Endothelial cell of umbilical vein (primary cell): ENCODE data around the gene DTD2. TPM values are rescaled to one million over a fixed set of nuclear protein-coding genes. Genes with fewer than 3 reads are reported as not detected.

ENCODE experiments used
- BruUV-seq: library from RNA; stranded (reverse); fragments of 400-500 nt; replicated peaks from 2 replicates; lab custom pipeline; 2021; lab: Mats Ljungman, UMichigan
- CTCF ChIA-PET: fragments of 300-600, 350-600 bp; sonication (Branson Sonifier 250); formaldehyde crosslinking; loops from one replicate; lab custom pipeline; 2021; ENCODE audit warnings: antibody characterized with exemption, inconsistent platforms; lab: Charles Lee
- POLR2A ChIA-PET: fragments of 300-600, 350-600 bp; sonication (Branson Sonifier 250); formaldehyde crosslinking; loops from one replicate; lab custom pipeline; 2021; ENCODE audit warnings: antibody characterized with exemption, inconsistent platforms; lab: Charles Lee
- DNase-seq: peaks from one replicate; pipeline ENCODE4 v3.0.0-alpha.2; 2011; ENCODE audit warnings: low read depth, low spot score
- FAIRE-seq: peaks from 2 replicates; lab custom pipeline; 2011; peaks lifted over from hg19 to GRCh38; lab: Jason Lieb, UNC
- H2AFZ ChIP-seq: 2 replicates; pipeline ENCODE4 v1.6.0; 2012; ENCODE audit warnings: low read depth, low read length, control low read depth, inconsistent platforms
- H3K27ac ChIP-seq: 2 replicates; pipeline ENCODE4 v1.5.1; 2011; ENCODE audit warnings: low read depth, mild to moderate bottlenecking, control low read depth, low read length, moderate library complexity; ENCODE audit not compliant: insufficient read depth
- H3K27me3 ChIP-seq, 2 experiments: 2 replicates each; pipeline versions ENCODE4 v1.6.0 to v1.6.1; 2011; ENCODE audit warnings: low read length in 2 of 2, mixed read lengths in 1 of 2; ENCODE audit not compliant: control insufficient read depth in 2 of 2, insufficient read depth in 2 of 2
- H3K36me3 ChIP-seq, 2 experiments: 2 replicates in 1 of 2; 3 replicates in 1 of 2; pipeline ENCODE4 v1.5.1; 2011; ENCODE audit warnings: low read length in 2 of 2, mild to moderate bottlenecking in 1 of 2, moderate library complexity in 1 of 2; ENCODE audit not compliant: control insufficient read depth in 2 of 2, insufficient read depth in 2 of 2; ENCODE audit errors: extremely low read depth in 1 of 2
- H3K4me1 ChIP-seq: 3 replicates; pipeline ENCODE4 v1.5.1; 2011; ENCODE audit warnings: mild to moderate bottlenecking, low read length; ENCODE audit not compliant: control insufficient read depth, insufficient read depth; ENCODE audit errors: extremely low read depth
- H3K4me2 ChIP-seq: 2 replicates; pipeline ENCODE4 v1.6.1; 2011; ENCODE audit warnings: low read length, control low read depth, mixed read lengths; ENCODE audit not compliant: insufficient read depth
- H3K4me3 ChIP-seq, 3 experiments: fragments of 200-600 bp in 1 of 3; sonication (generic), shearing (Covaris generic) in 1 of 3; replicated peaks in 1 of 3; 2 replicates each; pipeline ENCODE4 v1.5.1; 2011 to 2016; ENCODE audit warnings: control low read depth in 3 of 3, low read length in 3 of 3, mild to moderate bottlenecking in 2 of 3, inconsistent platforms in 1 of 3, low read depth in 1 of 3, moderate library complexity in 1 of 3; ENCODE audit not compliant: insufficient read depth in 1 of 3
- H3K79me2 ChIP-seq: 2 replicates; pipeline ENCODE4 v1.6.0; 2012; ENCODE audit warnings: low read length, inconsistent platforms; ENCODE audit not compliant: control insufficient read depth, insufficient read depth
- H3K9ac ChIP-seq: replicated peaks from 2 replicates; pipeline ENCODE3; 2011; ENCODE audit warnings: low read length, control low read depth; ENCODE audit not compliant: insufficient read depth; ENCODE audit errors: extremely low read depth
- H3K9me1 ChIP-seq: replicated peaks from 3 replicates; pipeline ENCODE4 v1.6.0; 2011; ENCODE audit warnings: mild to moderate bottlenecking, low read length; ENCODE audit not compliant: control insufficient read depth, insufficient read depth; ENCODE audit errors: extremely low read depth
- H3K9me3 ChIP-seq: replicated peaks from 2 replicates; pipeline ENCODE4 v1.5.1; 2012; ENCODE audit warnings: low read length, inconsistent platforms; ENCODE audit not compliant: control insufficient read depth, insufficient read depth
- H4K20me1 ChIP-seq: replicated peaks from 2 replicates; pipeline ENCODE3; 2011; ENCODE audit warnings: mild to moderate bottlenecking, low read length; ENCODE audit not compliant: control insufficient read depth, insufficient read depth; ENCODE audit errors: extremely low read depth
- EZH2 ChIP-seq: IDR thresholded peaks from 2 replicates; pipeline ENCODE4 v1.6.1; 2012; ENCODE audit warnings: borderline replicate concordance, low read depth, mild to moderate bottlenecking, moderate library complexity, low read length, inconsistent platforms; ENCODE audit not compliant: severe bottlenecking
- FOS ChIP-seq: IDR thresholded peaks from 2 replicates; pipeline ENCODE4 v1.6.1; 2011; ENCODE audit warnings: mild to moderate bottlenecking, low read length, moderate library complexity, borderline replicate concordance; ENCODE audit not compliant: insufficient read depth
- GATA2 ChIP-seq: IDR thresholded peaks from 2 replicates; pipeline ENCODE4 v1.7.0; 2011; ENCODE audit warnings: low read depth, mild to moderate bottlenecking, moderate library complexity, mixed read lengths, low read length; ENCODE audit not compliant: insufficient read length, insufficient read depth
- JUN ChIP-seq: IDR thresholded peaks from 2 replicates; pipeline ENCODE4 v1.6.1; 2011; ENCODE audit warnings: borderline replicate concordance, low read depth; ENCODE audit not compliant: insufficient read length, insufficient read depth
- MYC ChIP-seq: IDR thresholded peaks from one replicate; pipeline ENCODE4 v1.6.1; 2011; ENCODE audit warnings: mild to moderate bottlenecking, low read depth, low read length
- POLR2A ChIP-seq: IDR thresholded peaks from 2 replicates; pipeline ENCODE4 v1.6.1; 2012; ENCODE audit warnings: low read depth, mild to moderate bottlenecking, control low read depth, low read length
- POLR2AphosphoS5 ChIP-seq: IDR thresholded peaks from 2 replicates; pipeline ENCODE4 v1.6.1; 2012; ENCODE audit warnings: low read depth, mild to moderate bottlenecking, control low read depth, low read length, moderate library complexity; ENCODE audit not compliant: insufficient read depth
- dilution Hi-C: fragments of 300-500 bp; cut with MboI; formaldehyde crosslinking; loops from one replicate; pipeline ENCODE4 v1.15.0; 2019; ENCODE audit warnings: low sequenced_read_pairs; ENCODE audit not compliant: extremely low pct_ligation_motif_present
- intact Hi-C: fragments of 100-400 bp; cut with micrococcal nuclease; formaldehyde crosslinking; loops from one replicate; pipeline ENCODE4 v1.10.0; 2022
- polyA plus RNA-seq, 4 experiments: library from polyadenylated mRNA; depleted of rRNA in 3 of 4; stranded (reverse) in 3 of 4; unstranded in 1 of 4; fragments of >200 nt; gene quantifications; 2 replicates each; pipeline versions ENCODE4 v1.2.1 to v1.2.3, GENCODE V29; 2011 to 2012; ENCODE audit warnings: missing spikeins in 1 of 4
- total RNA-seq: library from RNA; stranded (reverse); gene quantifications from 2 replicates; pipeline ENCODE4 v1.2.3, GENCODE V29; 2021
- TF ChIP-seq, protein P1 (sequence below): IDR thresholded peaks from 2 replicates; pipeline ENCODE4 v1.6.1; 2011; ENCODE audit not compliant: insufficient read depth, insufficient read length
- TF ChIP-seq, protein P2 (sequence below), 2 donors: IDR thresholded peaks; 1 replicate in 1 of 2; 2 replicates in 1 of 2; pipeline ENCODE4 v1.5.1; 2011; ENCODE audit warnings: low read length in 2 of 2, mild to moderate bottlenecking in 2 of 2, moderate library complexity in 2 of 2, control low read depth in 1 of 2, inconsistent platforms in 1 of 2, low read depth in 1 of 2; ENCODE audit not compliant: insufficient read depth in 1 of 2; ENCODE audit errors: extremely low read depth in 1 of 2

Gene DTD2
- total and polyA plus RNA-seq, 2 donors (not counting 3 experiments of a cell fraction or from before 2014, with no cell fraction given), result 9.2 to 14.4 TPM

DNA sequence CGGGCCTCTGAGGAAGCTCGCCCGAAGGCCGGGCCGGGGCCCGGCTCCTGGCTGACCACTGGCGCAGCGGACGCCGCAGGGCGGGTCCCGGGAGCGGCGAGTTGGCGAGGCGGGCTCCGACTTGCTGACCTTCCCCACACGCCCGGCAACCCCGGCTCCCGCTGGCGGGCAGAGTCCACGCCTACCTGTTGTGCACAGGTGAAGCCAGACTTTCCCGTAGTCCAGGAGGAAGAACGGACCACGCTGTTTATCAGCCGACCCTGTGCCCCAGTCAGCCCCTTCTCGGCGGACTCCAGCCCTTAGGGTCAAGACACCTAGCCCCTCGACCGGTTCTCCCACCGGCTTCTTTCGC is 37.4 kb downstream of the DTD2 start:
- CTCF ChIA-PET, result interaction anchor here (0.8 to 2.3 kb wide), 7 partner anchors 13 to 59 kb away, joined by 3 to 15 read pairs (median 5); no protein-coding TSS in a partner anchor
- Histone ChIP-seq H3K9me3 (no peaks in the 10 kb centered on the region), H3K9ac (peak overlapping the region; percentile 90), H3K9me1 (no peaks in the 10 kb centered on the region), H3K4me3 (peak overlapping the region; percentile 83 to 86 (median 83)), H4K20me1 (no peaks in the 10 kb centered on the region), H3K36me3 (no peaks in the 10 kb centered on the region), H3K4me2 (peak overlapping the region; percentile 94), H3K27ac (peak overlapping the region; percentile 60), H2AFZ (peak overlapping the region; percentile 18), H3K4me1 (peaks cover 13% of the 10 kb centered on the region), H3K27me3 (no peaks in the 10 kb centered on the region), H3K79me2 (peaks cover 27% of the 10 kb centered on the region)
- no TSS peak for BruUV-seq
- POLR2A ChIA-PET, result interaction anchor here (0.8 to 1.7 kb wide), 7 partner anchors 12 to 656 kb away, joined by 3 to 15 read pairs (median 4); partner anchors contain the start of genes ARHGAP5 and DTD2
- TF ChIP-seq MYC (no peak), FOS (no peak), GATA2 (no peak)
- intact Hi-C loops, result loop anchor here (1.0 to 2.0 kb wide), 4 partner anchors 37 to 783 kb away; partner anchors contain the start of genes DTD2 and RNU6-8
- DNase-seq, result no peak
- FAIRE-seq, result no peak
- dilution Hi-C loops, result no loop called here

DNA sequence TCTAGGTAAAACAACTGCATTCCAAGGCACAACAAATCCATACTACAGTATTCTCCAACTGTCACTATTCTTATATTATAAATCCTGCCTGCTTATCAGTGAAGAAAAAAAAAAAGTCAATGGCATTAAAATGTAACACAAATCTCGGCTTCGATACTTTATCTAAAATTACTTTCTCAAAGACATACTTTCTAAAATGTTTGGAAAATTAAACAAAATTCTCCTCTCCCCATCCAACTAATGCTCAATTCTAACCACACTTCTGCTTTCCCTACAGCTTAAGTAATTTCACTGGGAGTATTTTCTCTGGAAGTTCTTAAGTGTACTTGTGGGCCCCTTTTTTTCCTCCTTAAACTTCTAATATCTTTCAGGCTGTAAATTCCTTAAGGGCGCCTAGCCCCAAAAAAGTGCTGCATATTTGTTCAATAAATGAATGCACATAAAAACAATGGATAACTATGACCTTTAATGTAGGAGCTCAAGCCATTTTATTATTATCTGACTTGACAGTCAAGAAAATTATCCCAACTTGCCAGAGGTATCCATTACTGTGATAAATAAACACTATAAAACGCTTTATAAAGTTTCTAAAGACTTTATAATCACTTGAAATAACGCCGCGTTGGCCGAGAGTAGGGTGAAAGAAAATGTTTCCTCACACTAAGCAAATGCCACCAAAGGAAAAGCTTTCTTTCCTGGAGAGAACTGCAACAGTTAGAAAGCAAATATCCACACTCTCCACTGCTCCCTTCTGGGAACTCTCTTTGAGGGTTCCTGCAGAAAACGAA is 37.9 kb downstream of the DTD2 start:
- H2AFZ ChIP-seq, result peak overlapping the region; percentile 18
- intact Hi-C loops (no loop called here), dilution Hi-C loops (no loop called here)
- ChIA-PET CTCF (interaction anchor here (1.2 to 2.3 kb wide), 4 partner anchors 18 to 30 kb away, joined by 3 to 15 read pairs (median 8); no protein-coding TSS in a partner anchor), POLR2A (interaction anchor here (0.6 to 1.7 kb wide), 2 partner anchors 8 to 30 kb away, joined by 3 to 14 read pairs; no protein-coding TSS in a partner anchor)
- H3K36me3 ChIP-seq, result no peaks in the 10 kb centered on the region
- peak overlapping the region; percentile 94 for H3K4me2 ChIP-seq
- H3K4me1 ChIP-seq, result peaks cover 17% of the 10 kb centered on the region
- TF ChIP-seq GATA2 (no peak), POLR2A (no peak), EZH2 (no peak), MYC (no peak), POLR2AphosphoS5 (no peak), JUN (no peak), FOS (no peak)
- TF ChIP-seq, protein P1, sequence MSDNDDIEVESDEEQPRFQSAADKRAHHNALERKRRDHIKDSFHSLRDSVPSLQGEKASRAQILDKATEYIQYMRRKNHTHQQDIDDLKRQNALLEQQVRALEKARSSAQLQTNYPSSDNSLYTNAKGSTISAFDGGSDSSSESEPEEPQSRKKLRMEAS, result no peak
- TF ChIP-seq, protein P2, sequence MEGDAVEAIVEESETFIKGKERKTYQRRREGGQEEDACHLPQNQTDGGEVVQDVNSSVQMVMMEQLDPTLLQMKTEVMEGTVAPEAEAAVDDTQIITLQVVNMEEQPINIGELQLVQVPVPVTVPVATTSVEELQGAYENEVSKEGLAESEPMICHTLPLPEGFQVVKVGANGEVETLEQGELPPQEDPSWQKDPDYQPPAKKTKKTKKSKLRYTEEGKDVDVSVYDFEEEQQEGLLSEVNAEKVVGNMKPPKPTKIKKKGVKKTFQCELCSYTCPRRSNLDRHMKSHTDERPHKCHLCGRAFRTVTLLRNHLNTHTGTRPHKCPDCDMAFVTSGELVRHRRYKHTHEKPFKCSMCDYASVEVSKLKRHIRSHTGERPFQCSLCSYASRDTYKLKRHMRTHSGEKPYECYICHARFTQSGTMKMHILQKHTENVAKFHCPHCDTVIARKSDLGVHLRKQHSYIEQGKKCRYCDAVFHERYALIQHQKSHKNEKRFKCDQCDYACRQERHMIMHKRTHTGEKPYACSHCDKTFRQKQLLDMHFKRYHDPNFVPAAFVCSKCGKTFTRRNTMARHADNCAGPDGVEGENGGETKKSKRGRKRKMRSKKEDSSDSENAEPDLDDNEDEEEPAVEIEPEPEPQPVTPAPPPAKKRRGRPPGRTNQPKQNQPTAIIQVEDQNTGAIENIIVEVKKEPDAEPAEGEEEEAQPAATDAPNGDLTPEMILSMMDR (IDR thresholded peaks at IDR 0.05; ENCODE audit: extremely low read depth in 1 of 2, insufficient read depth in 1 of 2, low read depth in 1 of 2, low read length in 2 of 2), result no peak
- H3K9me1 ChIP-seq, result no peaks in the 10 kb centered on the region
- H4K20me1 ChIP-seq, result no peaks in the 10 kb centered on the region
- no peak for FAIRE-seq
- H3K9ac ChIP-seq, result peak overlapping the region; percentile 90
- peak overlapping the region; percentile 83 to 86 (median 83) for H3K4me3 ChIP-seq
- H3K79me2 ChIP-seq, result peaks cover 27% of the 10 kb centered on the region
- TSS peak; percentile 35 for BruUV-seq
- H3K27me3 ChIP-seq, result no peaks in the 10 kb centered on the region
- no peaks in the 10 kb centered on the region for H3K9me3 ChIP-seq
- H3K27ac ChIP-seq, result peak overlapping the region; percentile 60
- DNase-seq, result peak; percentile 61
